Measurements from ENCODE around the gene LSAMP.

Gene LSAMP

DNA sequence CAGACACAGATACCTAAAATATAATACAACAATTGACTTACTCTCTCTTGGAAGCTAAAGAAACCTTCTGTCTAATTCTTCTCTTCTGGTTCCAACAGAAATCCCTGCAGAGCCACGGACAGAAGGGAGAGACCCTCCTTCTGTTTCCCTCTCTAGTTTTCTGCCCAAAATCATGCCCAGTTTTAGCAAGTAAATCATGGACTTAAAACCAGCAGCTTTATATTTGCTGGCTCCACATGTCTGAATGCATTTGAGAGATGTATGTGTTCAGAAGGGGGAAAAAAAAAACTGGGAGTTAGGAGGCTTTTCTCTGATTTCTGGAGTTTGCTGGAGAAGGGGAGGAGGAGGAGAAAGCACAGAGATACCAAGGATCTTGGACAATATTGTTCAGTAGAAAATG is 147.1 kb downstream of the LSAMP start:
- DNase-seq (ENCODE audit: low read depth in 1 of 2, low spot score in 1 of 2), result no peak

- DNase-seq (ENCODE audit: low read depth in 1 of 2, low spot score in 1 of 2), result no peak
Measured at GRCh38 chr3:116291141-116291540, 154.1 kb downstream of the LSAMP start.

- DNase-seq (ENCODE audit: low read depth in 1 of 2, low spot score in 1 of 2), result no peak
Measured at GRCh38 chr3:116288485-116288884, 156.8 kb downstream of the LSAMP start.

DNA sequence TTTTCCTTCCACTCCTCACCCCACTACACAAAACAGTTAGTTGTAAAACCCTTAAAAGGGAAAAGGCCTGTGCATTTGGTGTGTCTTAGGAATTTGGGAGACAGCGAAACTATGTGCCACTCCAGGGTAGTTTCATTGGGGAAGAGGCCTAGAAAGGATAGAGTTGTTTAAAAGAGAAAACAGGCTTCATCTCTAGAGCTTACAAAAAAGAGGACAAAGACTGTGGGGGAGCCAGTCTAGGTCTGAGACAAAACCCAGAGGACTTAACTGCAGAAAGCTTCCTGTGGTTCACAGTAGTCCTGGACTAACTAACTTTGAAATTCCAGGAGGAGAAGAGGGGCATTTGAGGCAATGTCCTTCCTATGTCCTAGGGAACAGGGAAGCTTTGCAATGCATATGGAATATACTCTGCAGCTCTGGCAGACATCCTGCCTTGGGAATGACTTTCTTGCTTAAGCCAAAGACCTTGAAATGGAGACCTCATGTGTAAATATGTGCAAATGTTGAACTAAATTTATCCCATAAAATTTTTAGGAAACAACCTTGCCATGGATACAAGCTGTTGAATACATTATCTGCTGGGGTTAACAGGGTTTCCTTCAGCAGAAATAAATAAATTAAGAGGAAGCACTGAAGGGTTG is 159.4 kb downstream of the LSAMP start:
- DNase-seq (ENCODE audit: low read depth in 1 of 2, low spot score in 1 of 2), result no peak

GRCh38 chr3:116281313-116282143 is 163.8 kb downstream of the LSAMP start:
- DNase-seq (ENCODE audit: low read depth in 1 of 2, low spot score in 1 of 2), result no peak

DNA sequence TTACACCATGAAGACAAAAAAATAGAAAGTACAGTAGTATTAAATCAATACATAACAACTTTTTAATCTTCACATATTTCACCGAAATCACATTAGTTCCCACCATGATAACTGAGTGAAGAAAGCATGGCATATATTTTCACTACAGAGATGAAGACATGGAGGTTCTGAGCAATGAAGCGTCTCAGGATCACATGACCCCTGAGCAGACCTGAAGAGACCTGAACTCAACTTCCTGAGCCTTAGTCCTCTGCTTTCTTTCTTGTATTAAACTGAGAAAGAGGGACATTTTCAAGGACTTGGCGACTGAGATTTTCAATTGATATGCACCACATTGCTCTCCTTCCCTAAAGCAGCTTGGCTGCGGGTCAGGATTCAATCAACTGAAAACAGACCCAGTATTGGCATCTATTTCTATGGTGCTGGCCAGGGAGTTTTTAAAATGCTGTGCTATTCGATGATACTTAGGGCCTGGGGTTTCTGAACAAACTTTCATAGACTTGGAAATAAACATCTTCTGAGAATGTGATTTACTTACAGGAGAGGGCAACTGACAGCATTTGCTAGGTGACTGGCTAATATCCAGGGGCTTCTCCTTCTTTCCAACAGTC is 165.1 kb downstream of the LSAMP start:
- DNase-seq (ENCODE audit: low read depth in 1 of 2, low spot score in 1 of 2), result no peak

DNA sequence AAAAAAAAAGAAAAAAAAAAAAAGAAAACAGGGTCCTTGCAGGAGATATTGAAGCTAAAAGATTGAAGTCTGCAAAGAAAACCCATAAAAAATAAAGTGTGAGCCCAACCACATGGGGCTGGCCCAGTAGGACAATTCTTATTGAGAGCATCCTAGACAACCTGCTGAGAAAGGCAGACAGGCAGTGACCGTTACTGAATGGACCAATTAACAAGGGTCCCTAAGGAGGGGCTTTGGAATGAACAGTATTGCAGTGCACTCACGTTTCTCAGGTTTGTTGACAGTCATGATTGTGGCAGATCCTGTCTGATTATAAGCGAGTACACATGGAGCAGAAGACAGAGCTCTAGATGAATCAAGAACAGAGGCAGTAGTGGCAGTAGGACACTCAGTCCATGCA is 168.6 kb downstream of the LSAMP start:
- no peak for DNase-seq (ENCODE audit: low read depth in 1 of 2, low spot score in 1 of 2)

DNA sequence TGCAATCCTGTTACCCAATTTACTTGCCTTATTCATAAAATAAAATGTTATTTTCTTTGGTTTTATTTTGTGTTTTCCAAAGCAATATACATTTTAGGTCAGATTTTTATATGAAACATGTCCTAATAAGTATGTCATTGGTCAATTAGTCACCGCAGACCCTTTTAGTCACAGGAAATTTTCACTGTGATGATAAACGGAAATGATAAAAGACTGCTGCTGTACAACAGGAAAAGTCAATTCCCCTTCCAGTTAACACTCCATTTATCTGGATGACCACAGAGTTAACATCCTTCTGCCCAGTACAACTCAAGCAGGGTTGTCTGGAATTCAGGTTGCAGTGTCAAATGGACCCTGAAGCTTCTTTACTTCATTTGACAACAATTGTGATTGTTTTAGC is 175.2 kb downstream of the LSAMP start:
- no peak for DNase-seq (ENCODE audit: low read depth in 1 of 2, low spot score in 1 of 2)

DNA sequence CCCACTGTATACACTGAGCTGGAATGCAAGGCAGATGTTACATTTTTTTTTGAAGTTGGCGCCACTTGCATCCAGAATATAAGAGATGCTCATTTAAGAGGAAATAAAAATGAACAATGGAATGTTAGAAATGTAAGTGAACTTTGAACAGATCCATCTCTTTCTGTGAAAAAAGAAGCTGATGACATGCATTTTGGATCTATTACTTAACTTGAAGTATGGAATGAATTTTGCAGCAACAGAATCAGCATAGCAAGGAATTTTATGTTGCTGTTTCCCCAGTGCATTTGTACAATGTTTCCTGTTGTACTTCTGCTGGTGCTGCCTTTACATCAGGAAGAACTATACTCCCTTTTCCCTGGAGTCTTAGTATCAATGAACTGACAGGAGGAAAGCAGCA is 178.2 kb downstream of the LSAMP start:
- DNase-seq (ENCODE audit: low read depth in 1 of 2, low spot score in 1 of 2), result no peak

- DNase-seq (ENCODE audit: low read depth in 1 of 2, low spot score in 1 of 2), result no peak
Measured at GRCh38 chr3:116265976-116266584, 179.2 kb downstream of the LSAMP start.

DNA sequence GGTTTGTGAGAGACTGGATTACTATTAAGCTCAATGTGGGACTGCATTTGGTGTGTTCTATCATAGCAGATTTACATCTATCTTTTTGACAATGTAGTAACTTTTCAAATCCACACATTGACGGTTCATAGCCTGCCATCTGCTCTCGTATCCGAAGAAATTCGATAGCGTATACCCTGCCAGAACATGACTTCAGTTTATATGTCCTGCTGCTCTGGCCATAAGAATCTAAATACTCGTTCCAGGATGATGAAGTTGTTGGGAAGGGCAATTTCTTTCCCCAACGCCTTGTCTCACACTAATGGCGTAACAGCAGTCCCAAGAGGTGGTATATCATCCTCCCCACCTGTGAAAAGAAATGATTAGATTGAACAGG is 180.0 kb downstream of the LSAMP start:
- DNase-seq (ENCODE audit: low read depth in 1 of 2, low spot score in 1 of 2), result no peak

- DNase-seq (ENCODE audit: low read depth in 1 of 2, low spot score in 1 of 2), result no peak
Measured at GRCh38 chr3:116264546-116265319, 180.6 kb downstream of the LSAMP start.

- DNase-seq (ENCODE audit: low read depth in 1 of 2, low spot score in 1 of 2), result no peak
Measured at GRCh38 chr3:116263842-116264545, 181.3 kb downstream of the LSAMP start.

GRCh38 chr3:116260491-116260890 is 184.8 kb downstream of the LSAMP start:
- DNase-seq (ENCODE audit: low read depth in 1 of 2, low spot score in 1 of 2), result no peak

DNA sequence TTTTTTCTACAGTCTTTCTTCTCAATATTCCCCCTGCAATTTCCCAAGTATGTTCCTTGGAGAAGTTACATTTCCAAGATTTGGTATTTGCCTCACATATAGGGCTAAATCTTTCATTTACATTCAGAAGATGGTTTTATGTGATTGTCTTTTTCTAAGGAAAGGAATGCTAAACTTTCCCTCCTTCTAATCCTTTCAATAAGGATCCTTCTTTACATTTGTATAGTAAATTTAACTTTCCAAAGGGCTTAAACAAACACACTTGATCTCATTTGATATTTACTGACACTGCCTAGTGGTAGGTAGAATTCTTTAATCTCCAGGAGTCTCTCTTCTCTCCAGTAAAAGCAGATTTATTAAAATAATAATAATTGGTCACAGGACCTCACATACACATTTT is 185.3 kb downstream of the LSAMP start:
- DNase-seq (ENCODE audit: low read depth in 1 of 2, low spot score in 1 of 2), result no peak

- no peak for DNase-seq (ENCODE audit: low read depth in 1 of 2, low spot score in 1 of 2)
Measured at GRCh38 chr3:116256843-116257485, 188.3 kb downstream of the LSAMP start.

DNA sequence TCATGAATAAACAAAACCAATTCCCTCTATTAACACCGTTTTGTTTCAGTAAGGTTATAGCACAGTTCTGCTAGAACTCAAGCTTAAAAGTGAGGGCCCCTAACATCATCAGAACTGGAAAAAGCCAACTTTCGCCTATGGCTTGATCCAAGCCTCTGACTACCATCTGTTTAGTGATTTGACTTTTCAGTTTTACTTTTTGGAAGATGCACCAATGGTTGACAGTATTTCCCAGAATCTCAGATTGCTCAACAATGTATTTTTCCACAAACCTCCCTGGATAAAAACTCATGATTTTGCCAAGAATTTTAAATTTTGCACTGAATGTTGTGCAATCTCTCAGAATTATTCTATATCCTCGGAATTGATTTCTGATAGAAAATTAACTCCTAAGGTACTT is 190.7 kb downstream of the LSAMP start:
- no peak for DNase-seq (ENCODE audit: low read depth in 1 of 2, low spot score in 1 of 2)

DNA sequence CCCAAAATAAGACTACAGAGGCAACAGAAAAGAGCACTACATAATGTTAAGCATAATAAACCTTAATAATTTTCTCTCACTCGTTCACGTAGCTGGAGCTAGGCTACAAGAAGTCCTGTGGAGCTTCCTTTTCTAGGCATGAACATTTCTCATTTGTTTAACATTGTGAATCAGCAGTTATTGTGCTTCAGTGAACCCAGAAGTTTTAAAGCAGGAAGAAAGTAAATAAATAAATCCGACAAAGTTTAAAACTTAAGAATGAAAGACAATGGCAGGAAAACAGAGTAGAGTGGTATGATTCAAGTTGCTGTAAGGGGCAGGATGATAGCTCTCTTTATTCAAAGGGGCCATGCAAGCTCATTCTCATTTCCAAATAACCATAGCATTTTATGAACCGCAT is 191.8 kb downstream of the LSAMP start:
- no peak for DNase-seq (ENCODE audit: low read depth in 1 of 2, low spot score in 1 of 2)

DNA sequence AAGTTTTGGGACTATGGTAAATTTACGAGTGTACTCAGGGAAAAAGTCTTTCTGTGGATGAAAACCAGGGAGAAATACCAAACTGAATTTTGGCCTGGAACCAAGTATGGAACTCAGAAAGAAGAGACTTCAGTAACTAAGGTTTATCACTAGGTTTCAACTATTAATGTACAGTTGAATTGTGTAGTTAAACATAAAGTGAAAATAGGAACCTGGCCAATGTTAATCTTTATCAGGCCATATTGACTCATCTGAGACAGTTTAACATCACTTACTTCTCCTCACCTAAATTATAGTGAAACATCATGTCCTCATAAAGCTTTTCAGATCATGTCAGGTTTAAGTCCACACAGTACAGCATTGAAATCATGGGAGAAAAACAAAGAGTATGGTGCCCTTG is 197.7 kb downstream of the LSAMP start:
- no peak for DNase-seq (ENCODE audit: low read depth in 1 of 2, low spot score in 1 of 2)

DNA sequence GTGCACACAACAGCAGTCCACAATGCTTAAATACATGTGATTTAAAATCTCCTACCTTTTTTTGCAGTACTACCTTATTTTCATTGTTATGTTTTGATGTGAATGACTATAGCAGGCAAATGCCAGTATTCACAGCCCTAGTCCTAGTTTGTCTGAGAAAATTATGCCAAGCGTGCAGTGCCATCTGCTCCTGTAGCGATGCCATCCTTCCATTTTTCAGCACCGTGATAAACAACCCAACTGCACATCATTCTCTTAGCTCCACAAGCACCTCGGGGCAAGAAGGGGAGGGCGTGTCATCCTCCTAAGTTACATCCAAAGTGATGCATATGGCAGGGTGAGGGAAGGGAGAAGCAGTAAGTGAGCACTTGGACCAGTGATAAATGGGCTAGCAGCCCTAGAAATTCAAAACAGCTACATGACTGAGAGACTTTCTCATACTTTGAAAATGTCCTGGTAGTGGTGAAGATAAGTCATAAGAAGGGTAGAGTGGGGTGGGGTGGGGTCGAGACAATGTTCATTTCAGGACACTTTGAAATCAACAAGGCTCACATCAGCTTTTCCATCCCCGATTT is 198.8 kb downstream of the LSAMP start:
- DNase-seq (ENCODE audit: low read depth in 1 of 2, low spot score in 1 of 2), result no peak

Measured in activated T-helper 1 cell treated with anti-CD3 and anti-CD28 coated beads, Interleukin-2, amount 50 U/mL, for 16 hours (primary cell).